Stimulated activated CD8-positive, alpha-beta memory T cell treated with anti-CD3 and anti-CD28 coated beads, Interleukin-4, amount 100 ng/mL, for 24 hours (primary cell): ENCODE measurements around the gene SHISA3.
"Not testable (repeated sequence)": the region's sequence is repeated elsewhere in the genome, so short reads cannot be mapped to it uniquely, and the experiment has no call there.

Source experiments
- DNase-seq: peaks from one replicate; pipeline ENCODE4 v3.0.0-alpha.2; 2020; ENCODE audit warnings: low read depth

The SHISA3 gene

DNA sequence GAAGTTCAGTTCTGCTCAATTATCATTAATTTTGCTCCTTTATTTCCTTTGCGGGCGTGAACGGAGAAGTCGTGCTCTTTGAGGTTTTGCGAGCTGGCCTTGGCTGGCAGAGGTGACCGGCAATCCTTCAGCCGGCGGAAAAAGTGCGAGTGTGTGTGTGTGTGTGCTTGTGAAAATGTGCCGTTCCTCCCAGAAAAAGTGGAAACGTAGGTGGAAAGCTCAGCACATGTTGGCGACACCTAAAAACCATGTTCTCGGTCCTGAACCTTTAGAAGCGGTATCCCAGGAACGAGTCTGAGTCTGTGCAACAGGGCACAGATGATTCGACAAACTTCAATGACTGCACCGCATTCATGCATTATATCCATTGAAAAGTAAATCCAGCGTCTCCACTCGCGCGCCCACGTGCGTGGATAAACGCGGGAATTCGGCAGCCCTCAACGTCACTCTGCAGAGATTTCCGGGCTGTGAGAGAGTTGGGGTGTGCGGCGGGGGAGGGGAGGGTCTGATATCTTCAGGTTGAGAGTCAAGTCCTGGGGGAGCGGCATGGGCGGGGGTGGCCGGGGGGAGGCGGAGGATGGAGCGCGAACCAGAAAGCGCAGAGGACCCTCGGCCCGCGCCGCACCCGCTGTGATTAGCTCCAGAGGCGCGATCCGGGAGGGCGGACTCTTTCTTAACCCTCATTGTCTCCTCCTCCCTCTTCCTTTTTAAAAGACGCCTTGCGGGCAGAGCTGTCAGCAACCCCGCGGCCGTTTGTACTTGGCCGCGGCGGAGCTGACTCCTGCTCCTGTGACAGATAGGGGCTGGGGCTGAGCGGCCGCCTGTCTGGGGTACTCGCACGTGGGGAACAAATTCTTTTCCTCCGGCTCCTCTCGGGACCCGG, at the start of gene SHISA3:
TSS of gene SHISA3 (plus strand) at position 737 of the 883 bp plus-strand sequence. CDS start 569 bp downstream, outside the sequence.
- no peak for DNase-seq

DNA sequence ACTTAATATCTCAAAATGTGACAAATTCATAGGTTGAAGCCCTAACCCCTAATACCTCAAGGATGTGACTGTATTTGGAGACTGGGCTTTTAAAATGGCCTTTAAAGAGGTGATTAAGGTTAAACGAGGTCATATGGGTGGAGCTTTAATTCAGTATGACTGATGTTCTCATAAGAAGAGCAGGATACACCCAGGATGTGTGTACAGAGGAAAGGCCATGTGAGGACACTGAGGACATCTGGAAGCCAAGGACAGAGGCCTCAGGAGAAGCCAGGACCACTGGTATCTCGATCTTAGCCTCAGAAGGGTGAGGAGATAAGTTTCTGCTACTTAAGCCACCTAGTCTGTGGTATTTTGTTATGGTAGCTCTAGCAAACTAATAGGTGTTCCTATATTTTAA, 49.0 kb upstream of the SHISA3 start:
- no peak for DNase-seq

DNA sequence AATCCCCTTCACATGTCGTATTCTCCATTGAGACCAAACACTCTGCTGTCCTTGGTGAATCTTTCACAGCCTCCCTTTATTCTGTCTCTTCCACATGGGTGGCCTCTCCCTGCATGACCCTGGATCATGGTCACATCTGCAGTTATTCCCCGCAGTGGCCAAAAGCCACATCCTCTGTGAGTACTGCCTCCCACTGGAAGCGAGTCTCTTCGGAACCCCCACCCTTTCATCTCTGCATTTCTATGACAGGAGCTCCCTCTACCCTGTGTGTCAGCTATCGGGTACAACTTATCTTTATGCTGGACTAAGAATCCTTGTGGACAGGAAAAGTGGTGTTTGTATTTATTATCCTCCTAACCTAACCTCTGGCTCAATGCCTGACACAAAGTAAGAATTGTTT, 48.6 kb upstream of the SHISA3 start:
- no peak for DNase-seq

DNA sequence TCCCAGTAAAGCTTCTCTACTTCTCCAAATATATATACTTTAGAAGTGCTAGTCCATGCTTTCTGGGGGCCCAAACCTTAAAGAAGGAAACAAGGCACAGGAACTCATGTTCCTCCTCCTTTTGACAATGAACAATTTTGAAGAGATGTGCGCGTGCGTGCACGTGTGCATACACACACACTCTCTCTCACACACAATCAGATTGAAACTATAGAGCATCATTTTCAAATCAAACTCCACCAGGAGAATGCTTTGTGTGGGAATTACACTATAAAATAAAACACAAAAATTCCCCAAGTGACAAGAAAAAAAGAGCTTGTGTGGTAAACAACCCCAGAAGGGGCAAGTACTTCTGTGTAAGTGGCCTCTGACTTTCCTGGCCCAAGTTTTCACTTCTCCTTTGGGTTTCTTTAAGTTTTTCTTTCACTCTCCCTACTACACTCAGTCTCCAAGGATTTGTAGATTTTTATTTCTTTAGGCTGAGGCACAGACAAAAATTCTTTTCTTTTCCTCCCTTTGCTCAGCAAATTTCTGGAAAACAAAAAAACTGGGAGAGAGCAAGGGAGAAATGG, 46.6 kb upstream of the SHISA3 start:
- DNase-seq, result no peak

DNA sequence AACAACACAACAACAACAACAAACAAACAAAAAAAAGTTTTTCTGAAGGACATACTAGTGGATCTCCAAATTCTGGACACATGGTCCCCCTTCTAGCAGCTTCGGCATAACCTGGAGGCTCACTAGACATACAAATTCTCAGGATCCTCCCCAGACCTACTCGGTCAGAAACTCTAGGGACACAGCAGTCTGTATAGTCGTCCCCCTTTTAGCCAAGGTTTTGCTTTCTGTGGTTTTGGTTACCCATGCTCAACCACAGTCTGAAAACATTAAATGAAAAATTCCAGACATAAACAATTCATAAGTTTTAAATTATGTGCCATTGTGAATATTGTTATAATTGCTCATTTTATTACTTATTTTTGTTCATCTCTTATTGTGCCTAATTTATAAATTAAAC, 45.2 kb upstream of the SHISA3 start:
- DNase-seq, result no peak

DNA sequence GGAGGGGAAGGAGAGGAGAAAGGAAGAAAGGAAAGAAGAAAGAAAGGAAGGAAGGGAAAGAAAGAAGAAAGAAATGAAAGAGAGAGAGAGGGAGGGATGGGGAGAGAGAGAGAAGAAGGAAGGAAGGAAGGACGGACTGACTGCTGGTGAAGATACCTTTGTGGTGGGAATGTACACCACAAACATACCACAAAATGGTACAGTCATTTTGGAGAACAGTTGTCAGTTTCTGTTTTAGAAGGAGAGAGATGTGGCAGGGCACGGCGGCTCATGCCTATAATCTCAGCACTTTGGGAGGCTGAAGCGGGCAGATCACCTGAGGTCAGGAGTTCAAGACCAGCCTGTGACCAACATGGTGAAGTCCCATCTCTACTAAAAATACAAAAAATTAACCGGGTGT, 40.0 kb upstream of the SHISA3 start:
- no peak for DNase-seq

DNA sequence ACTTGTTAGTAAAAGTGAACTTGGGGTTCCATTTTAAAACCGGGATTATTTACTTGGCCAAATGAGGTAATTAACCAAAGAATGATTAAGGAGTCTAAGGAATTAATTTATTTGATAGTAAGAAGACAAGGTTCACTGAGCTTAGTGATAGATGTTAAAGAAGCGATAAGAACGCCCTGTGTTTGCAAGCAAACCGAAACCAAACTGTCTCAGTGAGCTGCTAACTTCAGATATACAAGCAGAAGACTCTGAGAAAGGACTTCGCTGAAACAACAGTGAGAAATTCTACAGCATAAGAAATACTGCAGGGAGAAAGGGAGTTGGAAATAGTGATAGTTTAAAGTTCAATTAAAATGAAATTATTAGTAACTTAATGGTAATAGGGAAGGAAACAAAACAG, 37.6 kb upstream of the SHISA3 start:
- no peak for DNase-seq

DNA sequence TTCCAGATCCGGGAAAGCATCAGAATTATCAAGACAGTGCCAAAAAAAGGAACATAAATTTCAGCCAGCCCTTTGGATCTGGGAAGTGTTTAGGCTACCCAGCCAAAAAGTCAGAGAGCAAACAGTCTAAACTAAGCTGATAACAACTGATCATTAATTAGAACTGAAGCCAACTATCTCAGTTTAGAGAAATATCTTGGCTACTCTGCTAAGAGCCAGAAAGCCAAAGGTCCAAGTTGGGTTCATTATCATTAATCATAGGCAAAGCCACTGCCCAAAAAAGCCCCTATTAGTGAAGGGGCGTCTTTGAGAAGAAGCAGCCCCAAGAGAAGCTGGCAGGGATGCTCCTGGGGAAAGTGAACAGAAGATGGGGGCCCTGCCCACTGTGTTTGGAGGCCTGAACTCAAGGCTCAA, 37.0 kb upstream of the SHISA3 start:
- DNase-seq, result no peak

DNA sequence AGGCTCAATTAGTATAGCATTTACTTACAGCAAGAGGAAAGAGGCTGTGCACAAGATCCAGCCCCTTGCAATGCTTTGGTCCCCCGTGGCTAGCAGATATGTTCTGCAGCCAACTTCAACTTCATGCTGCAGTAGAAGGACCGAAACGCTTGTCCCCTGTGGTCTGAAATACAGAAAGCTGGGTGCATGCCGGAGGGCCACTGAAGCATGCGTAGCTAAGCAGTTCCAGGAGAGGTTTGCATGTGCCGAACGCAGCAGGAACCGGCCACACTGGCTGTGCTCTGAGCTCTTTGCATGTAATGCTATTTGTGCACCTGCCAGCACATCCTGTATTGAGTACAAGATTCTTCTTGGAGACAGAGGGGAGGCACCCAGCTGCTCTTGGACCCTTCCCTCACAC, 35.8 kb upstream of the SHISA3 start:
- DNase-seq, result no peak

DNA sequence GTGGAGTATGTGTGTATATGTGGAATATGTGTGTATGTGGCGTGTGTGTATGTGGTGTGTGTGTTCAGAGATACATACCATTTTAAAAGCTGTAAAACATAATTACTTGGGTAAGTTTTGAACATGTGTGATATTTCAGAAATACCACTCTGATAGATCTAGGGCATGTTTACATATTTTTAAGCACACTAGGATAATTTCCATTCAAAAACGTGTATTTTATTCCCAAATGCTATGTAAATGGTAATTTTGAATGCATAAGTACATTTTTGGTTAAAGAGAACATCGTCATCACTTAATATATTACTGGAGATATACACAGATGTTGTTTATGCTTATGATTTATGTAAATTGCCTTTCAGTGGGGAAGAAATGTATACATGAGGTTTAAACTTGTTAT, 34.7 kb upstream of the SHISA3 start:
- DNase-seq, result no peak

DNA sequence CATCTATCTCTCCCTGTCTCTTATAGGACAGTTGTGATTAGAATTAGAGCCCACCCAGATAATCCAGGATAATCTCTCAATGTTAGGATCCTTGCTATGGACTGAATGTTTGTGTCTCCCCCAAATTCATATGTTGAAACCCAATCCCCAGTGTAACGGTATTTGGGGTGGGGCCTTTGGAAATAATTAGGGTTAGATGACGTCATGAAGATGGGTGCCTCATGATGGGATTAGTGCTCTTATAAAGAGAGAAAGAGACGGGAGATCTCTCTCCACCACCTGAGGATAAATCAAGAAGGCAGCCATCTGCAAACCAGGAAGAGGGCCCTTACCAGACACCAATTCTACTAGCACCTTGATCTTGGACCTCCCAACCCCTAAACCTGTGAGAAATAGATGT, 33.7 kb upstream of the SHISA3 start:
- no peak for DNase-seq

DNA sequence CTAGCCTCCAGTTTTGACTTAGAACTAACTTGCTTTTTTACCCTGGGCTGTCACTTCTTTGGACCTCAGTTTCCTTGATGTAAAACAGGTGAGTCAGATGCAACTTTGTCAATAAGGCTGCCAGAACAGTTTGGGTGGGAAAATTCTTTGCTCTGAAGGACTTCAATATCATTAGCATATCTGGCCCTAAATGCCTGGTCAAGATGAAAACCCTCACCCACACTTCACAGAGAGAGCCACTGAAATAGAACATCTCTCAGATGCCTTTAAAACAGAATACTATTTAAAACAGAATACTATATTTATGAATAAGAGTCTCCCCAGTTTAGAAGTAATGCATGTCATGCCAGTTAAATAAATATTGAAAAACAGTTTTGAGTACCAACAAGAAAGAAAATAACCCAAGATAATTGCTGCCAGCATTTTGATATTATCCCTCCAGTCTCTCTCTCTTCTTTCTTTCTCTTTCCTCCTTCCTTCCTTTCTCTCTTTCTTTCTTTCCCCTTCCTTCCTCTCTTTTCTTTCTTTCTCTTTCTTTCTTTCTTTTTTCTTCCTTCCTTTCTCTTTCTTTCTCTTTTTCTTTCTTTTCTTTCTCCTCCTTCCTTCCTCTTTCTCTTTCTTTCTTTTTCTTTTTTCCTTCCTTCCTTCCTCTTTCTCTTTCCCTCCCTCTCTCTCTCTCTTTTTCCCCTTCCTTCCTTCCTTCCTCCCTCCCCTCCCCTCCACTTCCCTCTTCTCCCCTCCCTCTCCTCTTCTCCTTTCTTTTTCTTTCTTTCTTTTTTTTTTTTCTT, 32.8 kb upstream of the SHISA3 start:
- DNase-seq, result no peak

DNA sequence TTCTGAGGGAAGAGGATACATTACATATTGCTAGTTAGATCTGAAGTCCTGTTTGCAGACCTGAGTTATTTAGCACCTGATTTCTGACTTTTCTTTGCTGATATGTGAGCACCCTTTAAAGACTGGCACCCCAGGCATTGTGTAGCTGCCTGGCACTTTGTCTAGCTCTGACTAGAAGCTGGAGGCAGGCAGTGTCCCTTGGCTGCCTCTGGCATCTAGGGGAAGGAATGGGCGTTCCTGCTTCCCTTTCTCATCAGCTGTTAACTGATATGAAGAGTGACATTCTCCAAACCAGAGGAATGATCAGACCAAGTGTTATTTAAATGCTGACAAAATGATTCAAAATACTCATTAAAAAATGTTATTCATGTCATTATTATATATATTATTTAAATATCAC, 30.3 kb upstream of the SHISA3 start:
- DNase-seq, result no peak

DNA sequence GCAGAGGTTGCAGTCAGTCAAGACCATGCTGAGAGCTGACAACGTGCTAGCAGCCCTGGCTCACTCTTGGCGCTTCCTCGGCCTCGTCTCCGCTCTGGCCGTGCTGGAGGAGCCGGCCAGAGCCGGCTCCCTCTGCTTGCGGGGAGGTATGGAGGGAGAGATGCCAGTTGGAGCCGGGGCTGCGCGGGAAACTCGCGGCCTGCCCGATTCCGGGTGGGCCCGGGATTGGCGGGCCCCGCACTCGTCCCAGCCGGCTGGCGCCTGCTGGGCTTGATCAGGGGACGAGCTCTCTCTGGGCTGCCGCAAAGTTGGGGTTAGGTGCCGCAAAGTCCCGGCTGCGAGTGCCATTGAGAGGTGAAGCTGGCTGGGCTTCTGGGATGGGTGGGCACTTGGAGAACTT, 27.8 kb upstream of the SHISA3 start:
- DNase-seq, result no peak

DNA sequence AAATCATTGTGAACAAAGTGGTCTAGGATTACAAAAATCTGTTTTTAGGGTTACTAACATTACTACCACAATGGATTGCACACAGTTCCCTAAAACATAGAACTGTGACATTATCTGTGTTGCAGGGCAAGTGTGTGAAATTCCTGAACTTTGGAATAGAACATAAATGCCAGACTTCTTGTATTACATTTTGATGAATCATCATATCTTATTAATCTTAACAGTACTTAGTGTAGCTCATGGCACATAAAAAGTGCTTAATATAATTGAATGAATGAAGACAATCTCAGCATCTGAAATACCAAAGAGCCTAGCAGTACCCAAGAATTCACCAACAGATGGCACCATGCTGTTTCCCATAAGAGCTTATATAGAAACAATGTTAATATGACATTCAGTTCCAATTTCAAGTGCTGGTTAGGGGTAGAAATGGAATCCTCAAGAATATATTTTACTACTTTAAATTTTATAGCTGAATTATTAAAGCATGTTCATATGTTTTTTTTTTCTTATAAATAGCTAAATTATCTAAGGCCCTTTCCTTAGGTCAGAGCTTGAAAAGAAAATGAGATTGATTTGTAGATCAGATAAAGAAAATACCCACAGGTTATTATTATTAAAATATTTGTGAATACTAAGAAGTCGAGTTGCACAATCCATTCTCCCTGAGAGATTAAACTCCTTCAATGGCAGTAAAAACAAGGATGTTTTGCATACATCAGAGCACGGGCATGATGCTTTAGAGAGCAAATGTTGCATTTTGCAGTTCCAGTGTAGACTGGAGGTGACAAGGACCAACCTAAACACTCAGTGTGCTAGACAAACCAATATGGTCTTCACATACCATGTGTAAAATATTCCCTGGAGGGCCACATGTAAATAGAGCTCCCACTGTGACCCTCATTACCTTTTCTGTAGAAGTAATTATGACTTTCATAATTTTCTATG, 25.7 kb upstream of the SHISA3 start:
- DNase-seq, result no peak

DNA sequence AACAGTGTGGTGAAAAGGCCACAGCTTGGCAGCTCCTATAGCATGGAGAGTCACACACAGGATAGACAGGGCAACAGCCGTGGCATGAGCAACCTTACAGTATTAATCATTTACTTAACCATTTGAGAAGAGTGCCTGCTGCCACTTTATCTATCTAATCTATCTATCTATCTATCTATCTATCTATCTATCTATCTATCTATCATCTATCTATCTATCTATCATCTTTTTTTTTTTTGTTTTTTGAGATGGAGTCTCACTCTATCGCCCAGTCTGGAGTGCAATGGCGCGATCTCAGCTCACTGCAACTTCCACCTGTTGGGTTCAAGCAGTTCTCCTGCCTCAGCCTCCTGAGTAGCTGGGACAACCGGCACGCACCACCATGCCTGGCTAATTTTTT, 25.0 kb upstream of the SHISA3 start:
- not testable (repeated sequence) for DNase-seq

DNA sequence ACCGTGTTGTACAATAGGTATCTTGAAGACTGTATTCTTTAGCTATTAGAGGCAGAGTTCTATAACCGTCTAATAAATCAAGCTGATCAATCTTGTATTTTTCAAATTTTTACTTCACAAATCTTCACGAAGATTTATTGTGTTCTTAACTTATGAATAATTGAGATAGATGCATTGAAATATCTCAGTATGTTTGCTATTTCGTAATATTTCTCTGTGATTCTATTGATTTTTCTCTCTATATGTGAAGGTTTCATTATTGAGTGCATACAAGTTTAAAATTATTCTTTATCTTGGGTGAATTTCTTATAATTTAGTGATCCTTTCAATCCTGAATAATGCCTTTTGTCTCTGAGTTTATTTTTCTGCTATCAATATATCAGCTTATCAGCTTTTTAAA, 19.8 kb upstream of the SHISA3 start:
- DNase-seq, result no peak

DNA sequence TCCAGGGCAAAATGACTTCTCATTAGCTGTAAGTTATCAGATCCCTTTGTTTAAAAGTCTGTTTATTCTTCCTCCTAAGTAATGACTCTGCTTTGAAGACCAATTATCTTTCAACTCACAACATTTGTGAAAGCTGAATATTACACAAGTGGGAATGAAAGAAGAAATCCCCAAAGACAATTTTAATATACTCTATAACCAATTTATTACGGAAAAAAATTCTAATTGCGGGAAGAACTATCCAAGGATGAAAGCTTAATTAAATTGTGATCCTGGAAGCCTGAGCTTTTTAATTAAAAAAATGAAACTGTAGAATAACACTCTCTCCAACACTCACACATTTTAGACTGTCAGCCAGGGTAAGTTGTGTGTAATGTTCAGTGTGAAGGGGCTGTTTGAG, 15.6 kb upstream of the SHISA3 start:
- no peak for DNase-seq

DNA sequence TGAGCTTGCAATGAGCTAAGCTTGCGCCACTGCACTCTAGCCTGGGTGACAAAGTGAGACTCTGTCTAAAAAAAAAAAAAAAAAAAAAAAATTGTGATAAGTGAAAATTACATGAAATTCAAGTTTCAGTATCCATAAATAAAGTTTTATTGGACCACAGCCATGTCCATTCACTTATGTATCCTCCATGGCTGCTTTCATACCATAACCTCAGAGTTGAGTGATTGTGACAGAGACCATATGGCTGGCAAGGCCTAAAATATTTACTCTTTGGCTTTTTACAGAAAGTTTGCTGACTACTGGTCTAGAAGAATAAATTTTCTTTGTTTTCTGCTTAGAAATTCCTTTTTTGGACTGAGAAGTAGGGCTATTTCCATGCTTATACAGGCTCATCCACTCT, 11.8 kb upstream of the SHISA3 start:
- DNase-seq, result no peak

DNA sequence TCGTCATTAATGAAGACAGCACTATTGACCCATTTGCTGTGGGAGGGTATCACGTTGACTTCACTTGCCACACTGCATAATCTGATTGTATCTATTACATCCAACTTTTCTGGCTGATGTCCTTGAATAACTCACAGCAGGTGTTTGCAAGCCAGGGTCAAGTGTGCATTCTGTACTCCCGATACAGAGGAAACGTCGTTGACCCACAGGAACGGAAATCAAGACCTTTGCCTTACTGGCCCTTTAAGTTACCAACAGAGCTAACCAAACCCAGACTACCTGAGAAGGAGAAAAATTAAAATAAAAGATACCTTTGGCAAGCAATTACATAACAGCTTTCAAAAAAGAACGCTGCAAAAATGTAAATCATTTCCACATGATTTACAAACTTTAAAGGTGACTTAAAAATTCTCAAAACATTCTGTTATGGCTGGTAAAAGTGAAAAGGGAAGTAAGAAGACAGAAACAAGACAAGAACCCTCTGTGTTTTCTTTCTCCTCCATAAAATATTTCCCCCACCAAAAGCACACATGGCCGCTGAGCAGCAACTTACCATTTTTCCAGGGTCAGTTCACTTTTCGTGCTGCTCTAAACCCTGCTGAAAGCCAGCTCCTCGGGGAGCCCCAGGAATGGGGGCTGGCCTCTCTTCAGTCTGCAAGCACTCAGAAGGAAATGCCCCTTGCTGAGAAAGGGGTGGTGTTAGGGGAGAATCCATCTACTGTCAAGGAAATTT, 6.5 kb upstream of the SHISA3 start:
- no peak for DNase-seq

DNA sequence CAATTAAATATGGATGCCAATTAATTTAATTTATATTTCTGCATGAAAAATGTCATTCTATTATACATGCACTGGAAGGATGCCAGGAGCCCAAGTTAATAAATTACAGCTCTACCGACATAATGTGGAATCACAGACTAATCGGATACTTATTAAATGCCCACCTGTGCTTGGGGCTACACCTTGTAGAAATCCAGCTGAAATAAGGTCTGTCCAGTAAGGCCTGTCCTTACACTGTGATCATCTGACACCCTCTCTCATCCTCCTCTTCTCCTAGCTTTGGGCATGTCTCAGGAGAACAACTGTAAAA, 6.0 kb upstream of the SHISA3 start:
- DNase-seq, result no peak
